GM23338 (cell line): ENCODE measurements around the gene RPUSD1. TPM values are rescaled to one million over a fixed set of nuclear protein-coding genes. Genes with fewer than 3 reads are reported as not detected.

Experiments used
- ATAC-seq: fragments of 200-7000 bp; cut with Tn5 transposase; 3 replicates; pipeline ENCODE4 v1.9.1; 2020
- DNase-seq: peaks from one replicate; pipeline ENCODE4 v3.0.0-alpha.2; 2015; ENCODE audit warnings: low spot score
- H2AFZ ChIP-seq: fragments of 200-600 bp; sonication (generic); 2 replicates; pipeline ENCODE4 v1.8.0; 2016; ENCODE audit warnings: antibody characterized with exemption, mild to moderate bottlenecking, moderate library complexity
- H3F3A ChIP-seq: fragments of 200-600 bp; sonication (generic); replicated peaks from 2 replicates; pipeline ENCODE4 v1.8.0; 2017; ENCODE audit warnings: antibody characterized with exemption, mixed run types, low read depth
- H3K27ac ChIP-seq: fragments of 200-600 bp; sonication (generic); 2 replicates; pipeline ENCODE4 v1.6.1; 2016; ENCODE audit warnings: low read depth
- H3K27me3 ChIP-seq: fragments of 200-600 bp; sonication (generic); 2 replicates; pipeline ENCODE4 v1.8.0; 2016; ENCODE audit warnings: mild to moderate bottlenecking, mixed run types, moderate library complexity; ENCODE audit not compliant: insufficient read depth
- H3K36me3 ChIP-seq: fragments of 200-600 bp; sonication (generic); 2 replicates; pipeline ENCODE4 v1.8.0; 2016; ENCODE audit warnings: mild to moderate bottlenecking; ENCODE audit not compliant: insufficient read depth
- H3K4me1 ChIP-seq: fragments of 200-600 bp; sonication (generic); 2 replicates; pipeline ENCODE4 v1.8.0; 2016; ENCODE audit warnings: mild to moderate bottlenecking, moderate library complexity; ENCODE audit not compliant: insufficient read depth
- H3K4me2 ChIP-seq: fragments of 200-600 bp; sonication (generic); 2 replicates; pipeline ENCODE4 v1.7.1; 2017; ENCODE audit warnings: mixed run types
- H3K4me3 ChIP-seq: fragments of 200-600 bp; sonication (generic); 2 replicates; pipeline ENCODE4 v1.6.1; 2016; ENCODE audit warnings: mixed run types
- H3K79me2 ChIP-seq: fragments of 200-600 bp; sonication (generic); replicated peaks from 2 replicates; pipeline ENCODE4 v1.8.0; 2017; ENCODE audit warnings: mild to moderate bottlenecking; ENCODE audit not compliant: insufficient read depth
- H3K9me2 ChIP-seq: fragments of 200-600 bp; sonication (generic); 2 replicates; pipeline ENCODE4 v1.8.0; 2017; ENCODE audit not compliant: insufficient read depth
- H4K20me1 ChIP-seq: fragments of 200-600 bp; sonication (generic); replicated peaks from 2 replicates; pipeline ENCODE4 v1.8.0; 2017; ENCODE audit warnings: mild to moderate bottlenecking; ENCODE audit not compliant: insufficient read depth
- H3K27ac Mint-ChIP-seq: 2 replicates; pipeline ENCODE4 v1.8.0; 2020; ENCODE audit warnings: inconsistent platforms, mild to moderate bottlenecking, moderate library complexity, mixed read lengths
- H3K27me3 Mint-ChIP-seq: 3 replicates; pipeline ENCODE4 v1.8.0; 2022; ENCODE audit warnings: low read depth, mild to moderate bottlenecking, moderate library complexity, mixed read lengths, inconsistent platforms; ENCODE audit not compliant: insufficient read depth, poor library complexity
- H3K36me3 Mint-ChIP-seq: 3 replicates; pipeline ENCODE4 v1.8.0; 2021; ENCODE audit warnings: low read depth, mild to moderate bottlenecking, inconsistent platforms, moderate library complexity, mixed read lengths
- H3K4me1 Mint-ChIP-seq: 3 replicates; pipeline ENCODE4 v1.8.0; 2020; ENCODE audit warnings: mild to moderate bottlenecking, inconsistent platforms, mixed read lengths
- H3K4me3 Mint-ChIP-seq: 3 replicates; pipeline ENCODE4 v1.8.0; 2021; ENCODE audit warnings: moderate library complexity, mild to moderate bottlenecking, inconsistent platforms, mixed read lengths
- H3K9me3 Mint-ChIP-seq: 3 replicates; pipeline ENCODE4 v1.8.0; 2020; ENCODE audit warnings: moderate library complexity, mild to moderate bottlenecking, inconsistent platforms, mixed read lengths
- REST ChIP-seq: IDR thresholded peaks from one replicate; pipeline ENCODE4 v1.6.1; 2018; ENCODE audit warnings: antibody characterized with exemption; ENCODE audit not compliant: unreplicated experiment
- ZNF114 ChIP-seq: fragments of 250-450 bp; sonication (Bioruptor Pico); IDR thresholded peaks from 2 replicates; pipeline ENCODE4 v1.5.0; 2020; ENCODE audit warnings: mild to moderate bottlenecking, moderate library complexity
- ZNF331 ChIP-seq: fragments of 250-450 bp; sonication (Bioruptor Pico); IDR thresholded peaks from 2 replicates; pipeline ENCODE4 v1.5.0; 2020; ENCODE audit warnings: low read depth, mild to moderate bottlenecking, moderate library complexity
- ZNF462 ChIP-seq: fragments of 250-450 bp; sonication (Bioruptor Pico); IDR thresholded peaks from 2 replicates; pipeline ENCODE4 v1.5.0; 2020; ENCODE audit warnings: mild to moderate bottlenecking, moderate library complexity
- polyA plus RNA-seq: library from polyadenylated mRNA; unstranded; fragments of >200 nt; fragmentation: Nextera tagmentation; extraction: Ambion mirVana; gene quantifications from 2 replicates; pipeline ENCODE4 v1.2.1, GENCODE V29; 2016
- total RNA-seq: library from RNA; depleted of rRNA; stranded (reverse); fragments of >200 nt; shearing (Covaris generic); gene quantifications from 2 replicates; pipeline ENCODE4 v1.2.3, GENCODE V29; 2014

Gene RPUSD1
- total and polyA plus RNA-seq, 2 experiments from 2014 or later, result 19.1 to 79.5 TPM

DNA sequence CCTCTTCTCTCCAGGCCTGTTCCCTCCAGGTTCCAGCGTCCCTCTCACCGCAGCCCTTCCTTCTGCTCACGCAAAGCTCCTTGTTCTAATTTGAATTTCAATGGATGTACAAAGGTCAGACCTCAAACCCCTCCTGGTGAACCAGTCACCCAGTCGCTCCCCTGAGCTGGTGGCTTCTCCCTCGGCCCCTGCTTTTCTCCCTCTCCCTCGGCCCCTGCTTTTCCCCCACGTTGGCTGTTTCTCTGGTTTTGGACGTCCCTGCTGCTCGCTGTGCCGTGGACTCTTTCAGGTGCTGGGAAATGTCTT lies 36.2 kb downstream of the RPUSD1 start:
- Mint-ChIP-seq H3K9me3 (no peaks in the 10 kb centered on the region; the same call in 2 of the 3 replicates), H3K4me1 (peaks cover 21% of the 10 kb centered on the region), H3K27me3 (peaks cover 19% of the 10 kb centered on the region), H3K27ac (no peak overlapping the region), H3K4me3 (peak overlapping the region; percentile 15; the same call in 1 of the 3 replicates), H3K36me3 (no peaks in the 10 kb centered on the region)
- TF ChIP-seq REST (no peak), ZNF331 (CRISPR knock-in tag) (no peak), ZNF114 (CRISPR knock-in tag) (no peak), ZNF462 (CRISPR knock-in tag) (no peak)
- ATAC-seq (peak; percentile 84), DNase-seq (peak; percentile 50)
- peaks cover 5% of the 10 kb centered on the region for H3K4me1 ChIP-seq
- H3F3A ChIP-seq, result 0 out of 2 replicates have a peak, but pooled peaks cover 5% of the 10 kb centered on the region
- no peaks in the 10 kb centered on the region for H3K36me3 ChIP-seq
- no peak overlapping the region for H3K4me3 ChIP-seq
- H3K9me2 ChIP-seq, result no peaks in the 10 kb centered on the region
- H4K20me1 ChIP-seq, result no peaks in the 10 kb centered on the region
- no peaks in the 10 kb centered on the region for H3K27me3 ChIP-seq
- peak overlapping the region; percentile 49 for H3K4me2 ChIP-seq
- no peak overlapping the region for H3K27ac ChIP-seq
- H3K79me2 ChIP-seq, result no peaks in the 10 kb centered on the region
- H2AFZ ChIP-seq, result peak overlapping the region; percentile 89
